HG03135 (cell line): Measurements from ENCODE around the gene H6PD.

ENCODE experiments used
- ATAC-seq: cut with Tn5 transposase; IDR thresholded peaks from one replicate; pipeline ENCODE4 v1.9.1; 2021; ENCODE audit warnings: mild to moderate bottlenecking, moderate library complexity; ENCODE audit not compliant: unreplicated experiment

The H6PD gene

DNA sequence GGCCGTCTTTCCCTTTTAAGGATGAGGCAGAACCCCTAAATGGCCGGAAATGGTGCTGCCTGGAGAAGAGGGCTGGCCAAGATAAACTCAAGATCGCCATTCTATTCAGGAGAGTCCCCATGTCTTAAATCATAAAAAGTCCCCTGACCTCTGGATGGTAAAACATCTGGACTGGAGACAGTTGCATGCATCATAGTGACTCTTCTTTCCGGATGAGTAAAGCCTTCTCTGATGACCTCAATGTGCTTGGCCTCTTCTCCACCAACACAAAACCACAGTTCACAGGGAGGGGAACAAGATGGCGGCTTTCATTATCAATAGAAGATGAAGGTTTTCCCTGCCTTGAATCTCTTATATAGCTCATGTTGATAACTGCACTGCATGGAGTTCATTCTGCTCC lies 27.5 kb upstream of the H6PD start:
- ATAC-seq, result no peak

DNA sequence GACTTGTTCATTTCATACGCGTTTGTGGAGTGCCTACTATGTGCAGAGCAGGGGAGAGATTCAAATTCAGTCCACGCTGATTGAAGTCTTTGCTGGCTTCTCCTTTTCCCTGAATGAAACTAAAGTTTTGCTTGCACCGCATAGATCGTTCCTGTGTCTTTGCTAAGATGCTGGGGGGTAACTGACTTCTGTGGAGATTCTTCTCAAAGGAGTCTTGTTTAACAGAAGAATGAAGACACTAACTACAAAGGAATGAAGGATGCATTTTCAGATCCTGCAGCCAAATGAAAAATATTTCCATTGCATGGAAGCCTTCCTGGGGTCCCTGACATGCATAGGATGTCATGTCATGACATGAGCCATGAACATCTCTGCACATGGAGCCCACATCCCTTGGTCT lies 26.9 kb upstream of the H6PD start:
- no peak for ATAC-seq

DNA sequence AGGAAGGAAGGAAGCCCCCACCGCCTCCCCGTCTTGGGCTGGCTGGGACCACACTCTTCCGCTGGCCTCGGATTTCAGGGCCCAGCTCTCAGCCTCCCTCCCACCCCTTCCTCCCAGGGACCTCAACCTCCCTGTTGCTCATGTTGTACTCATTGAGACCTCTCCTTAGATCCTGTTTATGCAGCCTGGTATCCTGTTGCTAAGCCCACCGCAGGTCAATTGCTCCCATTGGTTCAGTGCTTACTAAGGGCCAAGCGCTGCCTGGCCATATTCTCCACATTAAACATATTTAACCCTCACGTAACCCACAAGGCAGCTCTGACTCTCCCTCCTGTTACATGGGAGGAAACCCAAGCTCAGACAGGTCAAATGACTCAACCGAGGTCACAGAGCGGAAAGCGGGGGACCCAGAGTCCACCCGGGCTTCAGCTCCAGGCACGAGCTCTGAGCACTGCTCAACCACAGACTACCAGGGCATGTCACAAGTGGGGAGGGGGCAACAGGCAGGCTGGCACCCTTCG lies 23.2 kb upstream of the H6PD start:
- ATAC-seq, result no peak

DNA sequence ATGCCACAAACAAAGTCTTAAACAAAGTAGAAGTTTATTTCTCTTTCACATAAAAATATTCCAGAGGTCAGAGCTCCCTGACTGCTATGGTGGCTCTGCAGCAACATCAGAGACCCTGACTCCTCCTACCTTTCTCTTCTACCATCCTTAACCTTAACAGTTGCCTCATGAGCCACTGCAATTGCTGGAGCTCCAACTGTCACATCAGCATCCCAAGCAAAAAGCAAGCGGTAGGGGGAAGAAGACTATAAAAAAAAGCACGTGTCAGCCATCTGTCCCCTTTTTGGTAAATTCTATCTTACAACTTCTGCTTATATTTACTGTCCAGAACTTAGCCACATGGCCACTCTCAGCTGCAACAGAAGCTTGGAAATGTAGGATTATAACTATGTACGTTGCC lies 21.8 kb upstream of the H6PD start:
- ATAC-seq, result no peak

DNA sequence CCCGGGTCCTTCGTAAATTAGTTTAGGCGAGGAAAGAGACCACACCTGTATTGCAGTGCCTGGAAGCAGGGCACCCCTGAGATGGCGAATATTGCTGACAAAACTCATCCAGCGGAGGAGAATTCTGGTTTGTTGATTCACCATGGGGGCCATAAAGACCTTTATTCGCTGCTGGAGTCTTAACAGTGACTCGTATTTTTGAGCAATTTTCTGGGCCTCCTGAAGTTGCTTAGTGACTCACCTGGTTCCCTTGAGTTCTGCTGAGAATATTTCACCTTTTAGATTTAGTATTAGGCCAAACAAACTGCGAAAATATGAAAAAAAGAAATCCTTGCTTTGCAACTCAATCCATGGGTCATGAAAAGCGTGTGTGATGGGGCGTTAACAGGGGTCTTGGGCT lies 20.6 kb upstream of the H6PD start:
- no peak for ATAC-seq

DNA sequence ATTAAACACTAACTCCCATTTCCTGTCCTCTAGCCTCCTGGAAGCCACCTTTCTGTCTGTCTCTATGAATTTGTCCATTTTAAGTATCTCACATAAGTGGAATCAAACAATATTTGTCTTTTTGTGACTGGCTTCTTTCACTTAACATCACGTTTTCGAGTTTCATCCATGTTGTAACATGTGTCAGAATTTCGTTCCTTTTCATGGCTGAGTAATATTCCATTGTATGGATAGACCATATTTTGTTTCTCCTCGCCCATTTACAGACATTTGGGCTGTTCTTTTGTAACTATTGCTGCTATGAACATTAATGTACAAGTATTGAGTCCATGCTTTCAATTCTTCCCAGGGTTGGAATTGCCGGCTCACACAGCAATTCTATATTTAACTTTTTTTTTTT lies 15.7 kb upstream of the H6PD start:
- ATAC-seq, result no peak

DNA sequence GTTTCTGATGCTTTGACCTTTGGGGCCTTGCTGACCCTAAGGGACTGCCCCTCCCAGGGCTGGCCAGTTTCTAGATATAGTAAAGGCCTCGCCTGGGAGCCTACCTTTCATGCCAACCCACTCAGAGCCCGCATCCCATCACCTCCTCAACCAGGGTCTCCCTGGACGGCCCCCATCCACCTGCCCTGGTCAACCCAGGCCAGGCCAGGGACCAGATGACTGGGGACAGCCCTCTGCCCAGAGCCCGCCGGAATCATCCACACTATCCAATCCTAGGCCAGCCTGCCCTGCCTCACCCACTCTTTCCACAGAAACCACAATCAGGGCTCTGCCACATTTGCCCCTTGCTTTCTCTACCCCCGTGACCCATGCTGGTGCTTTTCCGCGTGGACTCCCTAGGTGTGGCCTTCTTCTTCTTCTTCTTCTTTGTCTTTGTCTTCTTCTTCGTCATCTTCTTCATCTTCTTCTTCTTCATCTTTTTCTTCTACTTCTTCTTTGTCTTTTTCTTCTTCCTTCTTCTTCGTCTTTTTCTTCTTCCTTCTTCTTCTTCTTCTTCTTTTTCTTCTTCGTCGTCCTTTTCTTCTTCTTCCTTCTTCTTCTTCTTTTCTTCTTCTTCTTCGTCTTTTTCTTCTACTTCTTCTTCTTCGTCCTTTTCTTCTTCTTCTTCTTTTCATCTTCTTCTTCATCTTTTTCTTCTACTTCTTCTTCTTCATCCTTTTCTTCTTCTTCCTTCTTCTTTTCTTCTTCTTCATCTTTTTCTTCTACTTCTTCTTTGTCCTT lies 11.5 kb upstream of the H6PD start:
- ATAC-seq, result no peak

DNA sequence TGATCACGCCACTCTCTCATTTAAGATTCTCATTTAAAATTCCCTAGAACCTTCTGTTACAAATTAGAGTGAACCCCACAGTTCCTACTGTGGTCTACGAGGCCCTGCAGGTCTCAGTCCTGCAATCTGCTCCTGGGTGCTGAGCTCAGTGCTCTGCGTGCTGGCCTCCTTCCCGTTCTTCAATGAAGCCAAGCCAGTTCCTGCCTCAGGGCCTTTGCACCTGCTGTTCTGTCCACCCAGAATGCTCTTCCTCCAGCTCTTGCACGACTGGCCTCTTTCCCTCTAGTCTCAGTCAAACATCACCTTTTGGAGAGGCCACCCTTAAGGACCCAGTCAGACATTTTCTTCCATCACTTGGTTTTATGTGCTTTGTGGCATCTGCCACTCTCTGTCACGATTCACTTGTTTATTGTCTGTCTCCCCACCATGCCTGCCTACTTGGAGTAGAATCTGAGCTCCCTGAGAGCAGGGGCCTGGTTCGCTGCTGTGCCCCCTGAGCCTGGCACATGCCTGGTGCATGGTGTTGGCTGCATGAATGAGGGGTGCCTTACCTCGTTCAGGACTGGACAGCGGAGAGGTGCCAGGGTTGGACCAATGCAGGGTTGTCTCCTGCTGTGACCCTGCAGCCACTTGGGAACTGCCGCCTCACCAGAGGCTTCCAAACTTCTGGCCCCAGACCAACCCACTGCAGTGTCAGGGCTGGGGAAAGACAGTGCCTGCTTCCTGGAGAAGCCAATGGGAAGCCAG lies 9.7 kb upstream of the H6PD start:
- ATAC-seq, result no peak

DNA sequence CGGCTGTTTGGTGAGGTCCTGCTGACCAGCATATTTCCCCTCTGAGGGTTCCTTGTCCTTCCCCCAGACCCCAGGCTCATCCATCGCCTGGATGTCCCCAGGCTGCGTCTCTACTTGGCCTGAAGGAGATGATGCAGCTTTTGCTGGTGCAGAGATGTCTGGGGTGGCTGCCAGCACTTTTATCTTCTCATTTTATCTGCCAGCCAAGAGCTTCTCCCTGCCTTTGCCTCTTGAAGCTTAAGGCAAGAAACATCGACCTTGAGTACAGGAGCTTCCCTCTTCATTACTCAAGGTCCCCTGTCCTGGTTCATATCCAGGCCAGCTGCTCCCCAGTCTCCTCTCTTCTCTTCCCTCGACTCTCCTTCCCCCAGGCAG lies 9.2 kb upstream of the H6PD start:
- ATAC-seq, result no peak

DNA sequence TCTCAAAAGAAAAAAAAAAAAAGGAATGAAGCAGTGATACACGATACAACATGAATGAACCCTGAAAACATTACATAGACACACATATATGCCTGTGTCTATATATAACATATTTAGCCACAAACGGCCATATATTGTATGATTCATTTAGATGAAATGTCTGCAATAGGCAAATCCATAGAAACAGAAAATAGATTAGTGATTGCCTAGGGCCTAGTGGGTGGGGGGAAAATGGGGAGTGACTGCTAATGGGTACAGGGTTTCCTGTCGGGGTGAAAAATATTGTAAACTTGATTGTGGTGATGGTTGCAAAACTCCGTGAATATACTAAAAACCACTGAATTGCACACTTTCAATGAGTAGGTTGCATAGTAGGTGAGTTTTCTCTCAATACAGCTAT lies 6.0 kb upstream of the H6PD start:
- no peak for ATAC-seq

DNA sequence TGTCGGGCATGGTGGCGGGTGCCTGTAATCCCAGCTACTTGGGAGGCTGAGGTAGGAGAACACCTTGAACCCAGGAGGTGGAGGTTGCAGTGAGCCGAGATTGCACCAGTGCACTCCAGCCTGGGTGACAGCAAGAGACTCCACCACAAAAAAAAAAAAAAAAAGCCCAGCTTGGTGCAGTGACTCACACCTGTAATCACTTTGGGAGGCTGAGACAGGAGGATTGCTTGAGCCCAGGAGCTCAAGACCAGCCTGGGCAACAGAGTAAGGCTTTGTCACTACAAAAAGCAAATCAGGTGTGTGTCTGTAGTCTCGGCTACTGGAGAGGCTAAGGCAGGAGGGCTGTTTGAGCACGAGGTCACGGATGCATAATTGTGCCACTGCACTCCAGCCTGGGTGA lies 5.0 kb upstream of the H6PD start:
- ATAC-seq, result no peak

DNA sequence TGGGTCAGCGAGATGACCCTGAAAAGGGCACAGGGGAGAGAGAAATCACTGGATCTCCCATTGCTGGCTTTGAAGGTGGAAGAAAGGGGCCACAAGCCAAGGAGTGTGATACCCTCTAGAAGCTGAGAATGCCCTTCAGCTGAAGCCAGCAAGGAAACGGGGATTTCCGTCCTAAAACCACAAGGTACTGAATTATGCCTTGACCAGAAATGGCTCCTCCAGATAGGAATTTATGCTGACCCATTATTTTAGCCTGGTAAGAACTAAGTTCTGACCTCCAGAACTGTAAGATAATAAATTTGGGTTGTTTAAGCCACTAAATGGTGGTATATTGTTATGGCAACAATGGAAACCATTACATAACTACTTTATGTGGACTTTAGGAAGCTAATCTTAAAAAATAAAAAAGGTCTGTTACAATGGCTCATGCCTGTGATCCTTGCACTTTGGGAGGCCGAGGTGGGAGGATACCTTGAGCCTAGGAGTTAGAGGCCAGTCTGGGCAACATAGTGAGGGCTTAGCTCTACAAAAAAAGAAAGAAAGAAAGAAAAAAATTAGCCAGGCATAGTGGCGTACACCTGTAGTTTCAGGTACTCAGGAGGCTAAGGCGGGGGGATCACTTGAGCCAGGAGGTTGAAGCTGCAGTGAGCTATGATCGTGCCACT lies 3.6 kb upstream of the H6PD start:
- ATAC-seq, result no peak

DNA sequence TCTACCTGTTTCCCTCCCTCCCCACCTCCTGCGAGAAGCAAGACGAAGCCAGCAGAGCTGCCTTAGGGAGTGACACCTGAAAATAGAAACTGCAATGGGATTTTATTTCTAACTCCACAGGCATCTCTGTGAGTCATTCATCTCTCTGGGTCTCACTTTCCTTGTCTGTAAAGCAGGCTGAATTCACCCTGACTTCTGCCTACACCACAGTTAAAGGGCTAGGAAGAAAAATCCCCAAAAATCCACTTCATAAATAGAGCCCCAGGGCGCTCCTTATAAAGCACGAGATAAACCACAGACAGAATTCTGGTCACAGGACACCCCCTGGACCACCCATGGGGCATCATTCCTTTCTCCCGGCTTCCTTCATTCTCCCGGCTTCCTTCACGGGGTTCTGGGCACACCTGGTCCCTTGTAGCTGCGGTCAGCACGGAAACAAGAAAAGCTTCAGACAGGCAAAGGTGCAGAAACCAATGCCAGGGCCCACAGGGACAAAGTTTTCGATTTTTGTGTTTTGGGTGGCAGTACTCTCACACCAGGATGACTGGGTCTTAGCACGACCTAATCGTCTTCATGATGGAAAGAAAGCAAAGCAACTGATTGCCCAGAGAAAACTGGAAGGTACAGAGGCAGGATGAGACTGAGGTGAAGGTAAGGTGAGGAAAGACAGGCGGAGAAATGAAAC lies 2.8 kb upstream of the H6PD start:
- no peak for ATAC-seq

DNA sequence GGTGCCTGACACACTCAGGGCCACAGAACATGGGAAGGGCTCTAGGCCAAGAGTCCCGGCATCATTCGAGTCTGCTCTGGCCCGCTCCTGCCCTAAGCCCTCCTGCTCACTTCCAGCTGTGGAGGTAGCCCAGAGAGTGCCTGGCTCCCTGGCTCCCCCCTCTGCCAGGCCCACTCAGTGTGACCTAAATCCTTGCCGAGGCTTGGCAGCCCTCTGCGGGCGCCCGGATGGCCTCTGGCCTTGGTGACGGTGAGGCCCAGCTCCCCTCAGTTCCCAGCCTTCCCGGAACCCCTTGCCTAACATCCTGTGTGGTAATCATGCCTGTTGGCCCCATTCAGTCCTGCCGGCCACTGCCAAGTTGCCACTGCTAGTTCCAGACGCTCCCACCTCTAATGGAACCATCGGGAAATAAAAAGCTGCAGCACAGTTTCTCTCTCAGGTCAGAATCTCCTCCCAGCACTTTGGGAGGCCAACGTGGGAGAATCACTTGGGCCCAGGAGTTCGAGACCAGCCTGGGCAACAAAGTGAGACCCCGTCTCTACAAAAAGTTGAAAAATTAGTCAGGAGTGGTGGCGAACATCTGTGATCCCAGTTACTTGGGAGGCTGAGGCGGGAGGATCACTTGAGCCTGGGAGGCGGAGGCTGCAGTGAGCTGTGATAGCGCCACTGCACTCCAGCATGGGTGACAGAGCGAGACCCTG lies 1.2 kb upstream of the H6PD start:
- no peak for ATAC-seq

DNA sequence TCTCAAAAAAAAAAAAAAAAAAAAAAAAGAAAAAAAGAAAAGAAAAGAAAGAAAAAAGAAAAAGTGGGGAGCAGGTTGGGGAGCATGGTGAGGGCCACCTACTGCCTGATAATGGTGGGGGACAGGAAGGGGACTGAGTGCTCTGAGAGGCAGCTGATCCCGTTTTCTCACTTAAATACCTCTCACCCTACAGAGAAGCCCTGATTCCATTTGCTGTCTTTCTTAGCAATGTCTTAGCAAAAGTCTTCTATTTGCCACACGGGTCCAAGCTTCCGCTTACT lies 692 bp upstream of the H6PD start:
- ATAC-seq, result no peak

DNA sequence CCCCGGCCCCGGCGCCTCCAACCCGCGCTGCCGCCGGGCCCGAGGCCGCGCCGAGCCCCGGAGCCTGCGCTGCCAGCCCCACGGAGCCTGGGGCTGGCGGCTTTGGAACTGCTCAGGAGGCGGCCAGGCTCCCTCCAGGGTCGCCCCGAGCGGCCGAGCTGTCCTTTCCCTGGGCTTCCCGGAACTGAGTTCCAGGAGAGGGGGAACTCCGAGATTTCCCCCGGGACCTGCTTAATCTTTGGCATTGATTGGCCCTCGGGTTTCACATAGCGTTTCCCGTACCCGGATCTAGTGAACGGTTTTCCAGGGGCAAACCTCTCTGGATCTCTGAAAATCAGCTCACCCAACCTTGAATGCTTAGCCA lies 504 bp downstream of the H6PD start:
- peak; percentile 34 for ATAC-seq

DNA sequence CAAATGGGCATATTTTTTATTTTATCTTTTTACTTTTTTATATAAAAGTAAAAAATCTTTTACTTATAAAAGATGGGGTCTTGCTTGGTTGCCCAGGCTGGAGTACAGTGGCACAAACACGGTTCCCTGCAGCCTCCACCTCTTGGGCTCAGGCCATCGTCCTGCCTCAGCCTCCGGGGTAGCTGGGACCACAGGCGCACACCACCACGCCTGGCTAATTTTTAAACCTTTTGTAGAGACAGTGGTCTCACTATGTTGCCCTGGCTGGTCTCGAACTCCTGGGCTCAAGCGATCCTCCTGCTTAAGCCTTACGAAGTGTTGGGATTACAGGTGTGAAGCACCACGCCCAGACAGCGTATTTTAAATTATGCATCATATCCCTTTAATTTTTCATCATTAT lies 986 bp downstream of the H6PD start:
- ATAC-seq, result no peak

DNA sequence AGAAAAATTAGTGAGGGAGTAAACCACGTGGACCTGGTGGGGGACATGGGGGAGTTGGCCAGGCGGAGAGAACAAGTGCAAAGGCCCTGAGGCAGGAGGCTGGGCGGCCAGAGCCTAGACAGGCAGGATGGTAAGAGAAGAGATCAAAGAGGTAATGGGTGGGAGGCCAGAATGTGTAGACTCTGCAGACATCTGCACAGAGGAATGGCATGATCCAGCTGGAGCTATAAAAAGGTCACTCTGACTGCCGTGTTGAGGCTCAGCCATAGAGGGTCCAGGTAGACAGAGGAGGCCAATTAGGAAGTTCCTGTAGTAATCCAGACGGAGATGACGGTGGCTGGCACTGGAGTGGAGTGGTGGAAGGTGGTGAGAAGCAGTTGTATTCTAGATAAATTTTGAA lies 3.6 kb downstream of the H6PD start:
- no peak for ATAC-seq

DNA sequence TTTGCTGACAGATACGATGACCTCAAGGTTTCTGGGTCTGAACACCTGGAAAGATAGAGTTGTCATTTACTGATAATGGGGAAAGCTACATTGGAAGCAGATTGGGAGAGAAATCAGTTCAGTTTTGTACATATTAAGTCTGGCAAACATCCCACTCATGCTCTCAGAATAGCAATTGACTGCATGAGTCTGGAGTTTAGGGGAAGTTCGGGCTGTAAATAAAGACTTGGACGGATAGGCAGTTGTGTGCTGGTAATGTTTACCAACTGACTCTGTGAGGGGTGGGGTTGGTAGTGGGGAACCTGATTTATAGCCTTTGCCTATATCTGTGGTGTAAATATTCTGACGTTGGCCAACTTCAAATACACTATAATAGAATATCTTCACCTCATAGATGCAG lies 4.0 kb downstream of the H6PD start:
- ATAC-seq, result no peak

DNA sequence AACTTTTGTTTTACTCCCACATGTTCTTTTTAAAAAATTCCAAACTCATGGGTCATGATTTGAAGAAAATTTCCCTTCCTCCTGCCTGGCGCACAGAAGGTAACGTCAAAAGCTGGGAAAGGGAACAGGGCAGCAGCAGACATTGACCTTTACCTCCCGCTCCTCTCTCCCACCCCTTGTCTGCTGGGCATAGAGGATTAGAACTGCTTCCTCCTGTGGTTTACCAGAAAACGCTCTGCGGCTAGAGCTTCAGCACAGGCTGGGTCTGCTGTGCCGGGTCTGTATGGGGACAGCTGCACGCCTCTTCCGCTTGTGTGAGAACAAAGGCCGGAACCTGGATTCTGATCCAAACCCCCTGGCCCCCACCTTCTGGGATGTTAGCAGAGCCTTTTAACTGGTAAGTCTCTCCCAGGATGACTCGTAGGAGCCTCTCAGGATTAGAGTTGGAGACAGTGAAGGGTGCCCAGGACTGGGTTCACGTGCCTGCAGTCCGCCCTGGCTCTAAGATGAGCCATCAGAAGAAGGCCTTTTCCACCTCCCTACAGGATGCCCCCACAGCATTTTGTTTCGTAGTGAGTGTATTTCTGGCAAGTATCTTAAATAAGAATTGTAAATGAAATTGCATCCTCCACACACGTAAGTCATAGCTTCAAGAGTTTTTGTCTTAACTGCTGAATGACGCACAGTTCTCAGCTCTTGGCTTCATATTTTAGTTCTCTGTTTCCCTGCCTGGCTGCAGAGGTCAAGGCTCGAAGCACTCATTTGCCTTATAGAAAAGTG lies 5.2 kb downstream of the H6PD start:
- ATAC-seq, result no peak
